NCI-H1105 treated with DMSO at 0.1 percent for 48 hours (cell line): ENCODE results near the gene ITPR2.
"Not testable (repeated sequence)": the region's sequence is repeated elsewhere in the genome, so short reads cannot be mapped to it uniquely, and the experiment has no call there.

Experiments
- DNase-seq: peaks from one replicate; lab custom pipeline; 2025; lab: John Stamatoyannopoulos, UW

Gene ITPR2

GRCh38 chr12:26786865-26787514 lies 46.0 kb downstream of the ITPR2 start:
- DNase-seq, result no peak

DNA sequence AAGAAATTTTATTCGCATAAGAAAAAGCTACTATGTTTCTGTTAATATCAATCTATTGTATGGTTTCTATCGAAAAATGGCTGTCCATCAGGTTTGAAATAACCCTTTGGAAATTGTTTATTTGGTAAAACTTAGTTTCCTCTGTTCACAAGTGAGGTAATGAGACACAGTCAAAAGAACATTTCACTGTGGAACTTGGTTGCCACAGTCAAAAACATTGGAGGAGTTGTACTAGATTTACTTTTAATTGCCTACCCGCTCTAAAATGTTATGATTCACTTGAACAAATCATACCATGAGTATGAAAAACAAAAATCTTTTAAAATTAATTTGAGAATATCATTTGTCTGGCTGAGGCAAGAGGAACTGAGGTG lies 46.5 kb downstream of the ITPR2 start:
- no peak for DNase-seq

DNA sequence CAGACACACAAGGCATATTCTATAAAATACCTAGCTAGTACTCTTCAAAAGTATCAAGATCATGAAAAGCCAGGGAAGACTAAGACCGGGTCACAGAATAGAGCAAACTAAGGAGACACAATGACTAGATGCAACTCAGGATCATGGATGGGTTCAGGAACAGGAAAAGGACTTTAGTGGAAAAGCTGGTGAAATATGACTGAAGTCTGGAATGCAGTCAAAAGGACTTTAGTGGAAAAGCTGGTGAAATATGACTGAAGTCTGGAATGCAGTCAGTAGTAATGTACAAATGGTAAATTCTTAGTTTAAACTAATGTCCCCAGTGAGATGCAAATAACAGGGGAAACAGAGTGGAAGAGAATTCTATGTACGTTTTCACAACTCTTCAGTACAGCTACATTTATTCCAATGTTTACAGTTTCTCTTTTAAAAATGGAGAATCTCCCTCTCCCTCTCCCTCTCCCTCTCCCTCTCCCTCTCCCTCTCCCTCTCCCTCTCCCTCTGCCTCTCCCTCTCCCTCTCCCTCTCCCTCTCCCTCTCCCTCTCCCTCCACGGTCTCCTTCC lies 49.1 kb downstream of the ITPR2 start:
- not testable (repeated sequence) for DNase-seq

GRCh38 chr12:26783131-26783526 lies 49.9 kb downstream of the ITPR2 start:
- no peak for DNase-seq

DNA sequence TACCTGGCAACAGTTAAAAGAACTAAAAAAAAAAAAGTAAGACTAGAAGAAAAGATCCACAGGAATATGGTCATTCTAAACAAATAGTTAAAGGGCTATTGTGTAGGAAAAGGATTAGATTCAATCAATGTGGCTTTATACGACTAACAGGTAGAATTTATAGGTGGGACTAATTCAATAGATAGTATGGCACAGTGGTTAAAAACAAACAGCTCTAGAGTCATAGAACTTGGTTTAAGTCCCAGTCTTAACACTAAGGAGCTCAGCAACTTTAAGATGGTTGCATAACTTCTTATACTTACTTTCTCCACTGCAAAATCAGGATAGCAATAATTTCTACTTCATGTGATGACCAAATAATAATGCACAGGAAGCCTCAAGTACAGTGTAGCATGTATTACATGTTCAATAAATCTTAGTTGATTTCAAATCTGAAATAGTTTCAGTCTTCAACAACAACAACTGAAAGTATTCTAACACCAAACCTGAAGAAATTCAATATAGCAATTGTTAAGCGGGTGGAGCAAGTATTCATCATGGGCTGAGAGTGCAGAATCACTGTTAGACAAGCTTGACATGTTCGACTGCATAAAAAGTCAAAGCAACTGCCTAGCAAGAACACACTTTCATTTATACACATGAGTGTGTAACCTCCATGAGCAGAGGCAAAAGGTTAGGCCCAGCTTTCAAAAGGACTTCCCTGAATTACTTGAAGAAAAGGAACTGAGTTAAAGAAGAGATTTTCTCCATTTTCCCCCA lies 50.4 kb downstream of the ITPR2 start:
- no peak for DNase-seq

GRCh38 chr12:26780656-26781055 lies 52.3 kb downstream of the ITPR2 start:
- not testable (repeated sequence) for DNase-seq

GRCh38 chr12:26778173-26778775 lies 54.7 kb downstream of the ITPR2 start:
- not testable (repeated sequence) for DNase-seq

- no peak for DNase-seq
Measured at GRCh38 chr12:26777236-26777635, 55.8 kb downstream of the ITPR2 start.

DNA sequence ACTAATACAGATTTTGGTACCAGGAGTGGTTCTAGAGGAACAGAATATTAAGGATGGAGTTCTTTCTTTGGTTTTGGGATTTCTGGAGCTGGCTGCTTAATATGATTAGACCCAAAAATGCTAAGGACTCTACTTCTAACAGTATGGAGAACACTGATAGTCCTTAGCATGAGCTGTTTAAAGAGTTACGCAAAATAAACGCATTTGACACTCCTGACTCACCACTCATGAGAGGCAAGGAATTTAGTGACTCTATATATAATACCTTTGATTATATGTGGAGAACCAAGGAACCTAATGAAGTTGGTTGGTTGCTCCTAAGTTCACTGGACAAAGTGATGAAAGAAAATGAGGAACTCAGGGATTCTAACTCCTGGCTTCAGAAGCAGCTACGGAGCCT lies 57.0 kb downstream of the ITPR2 start:
- not testable (repeated sequence) for DNase-seq

DNA sequence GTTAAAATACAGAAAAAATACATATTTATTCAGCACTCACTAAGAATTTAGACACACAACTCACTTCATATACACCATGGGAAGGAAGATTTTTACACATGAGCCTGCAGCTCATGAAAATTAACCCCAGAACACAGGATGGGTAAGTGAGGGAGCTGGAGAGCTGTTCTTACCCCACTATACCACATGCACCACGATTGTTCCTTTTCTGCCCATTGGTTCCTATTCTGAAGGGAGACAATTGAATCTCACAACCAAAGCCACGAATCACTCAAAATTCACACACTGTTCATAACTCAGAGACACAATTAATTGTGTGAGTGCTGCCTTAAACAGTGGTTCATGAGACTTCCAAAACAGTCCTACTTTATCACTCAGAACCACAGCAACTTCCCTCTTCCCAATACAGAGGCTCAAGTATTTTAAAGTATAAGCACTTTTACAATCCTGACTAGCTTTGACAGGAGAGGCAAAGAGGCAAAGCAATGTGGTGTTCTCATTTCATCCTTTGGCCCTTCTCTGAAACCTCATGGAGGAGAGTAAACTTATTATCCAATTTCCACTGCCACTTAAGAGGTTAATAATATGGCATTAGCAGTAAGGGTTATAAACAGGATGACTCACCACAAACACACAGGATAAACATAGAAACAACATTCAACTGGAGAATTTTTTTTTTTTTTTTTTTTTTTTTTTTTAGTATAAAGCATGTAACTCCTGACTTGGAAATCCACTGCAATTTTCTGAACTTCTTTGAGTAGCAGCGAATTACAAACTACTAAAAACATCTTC lies 59.5 kb downstream of the ITPR2 start:
- peak; percentile 77 for DNase-seq

DNA sequence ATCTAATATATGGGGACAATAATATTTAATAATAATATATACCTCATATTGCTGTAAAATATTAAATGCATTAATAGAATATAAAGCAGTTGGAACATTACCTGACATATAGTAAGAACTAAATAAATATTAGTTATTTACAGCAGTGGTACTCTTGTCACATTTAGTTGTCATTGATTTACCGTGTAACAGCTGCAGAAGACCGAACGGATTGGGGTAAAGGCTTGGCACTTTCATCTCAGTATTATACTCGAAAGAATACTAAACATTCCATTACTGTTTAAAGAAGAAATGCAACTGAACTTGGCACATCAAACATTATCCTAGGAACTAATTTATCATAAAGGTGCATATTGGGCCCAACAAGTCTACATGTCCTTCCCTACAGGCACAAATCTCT lies 61.1 kb downstream of the ITPR2 start:
- no peak for DNase-seq

DNA sequence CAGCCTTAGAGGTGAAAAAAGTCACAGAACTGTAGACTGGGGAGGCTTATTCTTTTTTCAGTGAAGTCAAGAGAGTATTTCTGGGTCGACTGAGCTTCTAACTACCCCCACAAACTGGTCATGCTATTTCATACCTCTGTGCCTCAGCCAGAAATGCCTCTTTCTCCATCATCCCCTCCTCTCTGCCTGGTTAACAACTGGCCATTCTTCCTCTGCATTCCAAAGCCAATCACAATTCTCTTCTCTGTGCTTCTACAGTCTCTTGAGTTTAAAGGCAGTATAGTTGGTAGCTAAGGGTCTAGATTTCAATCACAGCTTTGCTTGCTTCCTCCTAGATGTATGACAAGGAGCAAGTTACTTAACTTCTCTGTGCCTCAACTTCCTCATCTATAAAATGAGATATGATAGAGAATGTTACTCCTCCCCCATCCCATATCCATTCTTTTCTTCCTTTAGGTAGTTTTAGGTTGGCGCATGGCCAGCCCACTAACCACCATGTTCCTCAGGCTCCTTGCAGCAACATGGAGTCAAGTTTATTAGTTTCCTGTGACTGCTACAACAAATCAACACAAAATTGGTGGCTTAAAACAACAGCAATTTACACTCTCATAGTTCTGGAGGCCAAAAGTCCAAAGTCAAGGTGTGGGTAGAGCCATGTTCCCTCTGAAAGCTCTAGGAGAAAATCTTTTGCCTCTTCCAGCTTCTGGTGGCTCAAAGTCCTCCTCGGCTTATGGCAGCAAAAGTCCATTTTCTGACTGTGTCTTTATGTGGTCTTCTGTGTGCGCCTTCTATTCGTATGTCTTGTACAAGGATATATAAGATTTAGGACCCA lies 62.5 kb downstream of the ITPR2 start:
- DNase-seq, result no peak

DNA sequence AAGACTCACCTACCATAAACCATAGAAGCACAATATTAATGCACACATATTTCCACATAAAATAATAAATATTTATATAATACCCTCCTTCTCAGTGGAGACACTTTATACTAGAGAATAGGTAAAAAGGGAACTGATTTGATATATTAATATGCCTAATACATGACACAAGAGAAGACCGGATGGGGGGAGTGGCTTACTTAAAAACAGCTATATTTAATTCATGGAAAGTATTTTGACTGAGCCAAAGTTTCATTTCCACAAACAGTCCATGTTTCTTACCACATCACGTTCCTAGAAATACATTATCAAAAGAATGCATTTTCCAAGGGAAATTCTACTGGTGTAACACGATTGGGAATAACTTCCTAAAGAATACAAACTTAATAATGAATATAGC lies 63.4 kb downstream of the ITPR2 start:
- DNase-seq, result no peak

DNA sequence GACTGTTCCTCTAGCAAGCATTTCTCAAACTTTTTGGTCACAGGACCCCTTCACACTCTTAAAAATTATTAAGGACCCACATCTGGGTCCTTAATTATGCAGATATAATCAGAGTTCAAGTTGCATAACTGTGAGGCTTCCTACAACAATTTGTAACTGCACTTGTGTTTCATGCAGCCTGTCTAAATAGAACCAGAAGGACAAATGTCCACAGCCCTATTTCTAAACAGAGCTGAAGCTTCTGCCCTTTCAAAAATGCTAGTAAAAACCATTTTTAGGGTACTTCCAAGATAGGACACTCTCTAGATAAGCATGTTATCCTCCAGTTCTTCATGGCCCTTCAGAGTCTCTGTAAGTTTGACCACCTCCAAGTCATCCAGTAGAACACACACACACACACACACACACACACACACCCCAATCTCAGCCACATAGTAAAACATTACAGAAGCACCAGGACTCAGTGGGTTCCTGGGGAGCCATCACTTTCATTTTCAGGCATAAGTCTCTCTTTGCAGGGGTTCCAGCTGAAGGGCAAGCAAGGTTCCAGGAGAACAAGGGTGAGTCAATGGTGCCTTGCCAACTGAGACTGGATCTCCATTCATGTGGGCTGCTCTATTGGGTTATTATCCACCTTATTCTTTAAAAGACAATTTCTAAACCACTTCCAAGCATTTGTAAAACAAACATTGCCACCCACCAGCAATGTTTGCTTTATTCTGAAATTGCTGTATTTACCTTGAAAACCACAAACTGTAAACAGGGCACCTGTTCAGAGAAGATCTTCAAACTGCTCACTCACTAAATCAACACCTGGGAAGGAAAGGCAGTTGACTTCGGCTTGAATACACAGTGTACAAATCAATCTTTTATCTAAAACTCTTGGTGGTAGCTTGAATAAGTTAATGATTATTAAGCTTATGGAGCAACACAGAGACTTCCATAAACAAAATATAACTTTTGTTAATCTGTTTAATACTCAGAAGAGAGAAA lies 64.1 kb downstream of the ITPR2 start:
- peak; percentile 90 for DNase-seq

- DNase-seq, result no peak
Measured at GRCh38 chr12:26767865-26768264, 65.1 kb downstream of the ITPR2 start.

DNA sequence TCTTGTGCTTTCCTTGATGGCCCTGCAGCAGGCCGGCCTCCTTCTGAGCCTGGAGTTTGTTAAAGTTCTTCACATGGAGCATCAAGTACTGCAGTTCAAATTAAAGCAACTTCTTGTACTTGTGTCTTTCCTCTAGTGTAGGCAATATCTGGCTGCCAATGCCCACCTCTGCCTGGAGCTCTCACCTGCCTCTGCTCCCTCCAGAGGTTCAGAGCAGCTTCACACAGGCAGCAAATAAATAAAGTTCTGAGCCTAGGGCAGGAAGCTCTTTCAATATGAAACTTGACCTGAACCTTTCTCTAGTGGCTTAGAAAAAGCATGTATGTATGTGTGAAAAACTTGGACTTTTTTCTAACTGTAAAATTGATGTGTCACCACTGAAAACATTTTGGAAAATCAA lies 65.9 kb downstream of the ITPR2 start:
- peak; percentile 26 for DNase-seq

DNA sequence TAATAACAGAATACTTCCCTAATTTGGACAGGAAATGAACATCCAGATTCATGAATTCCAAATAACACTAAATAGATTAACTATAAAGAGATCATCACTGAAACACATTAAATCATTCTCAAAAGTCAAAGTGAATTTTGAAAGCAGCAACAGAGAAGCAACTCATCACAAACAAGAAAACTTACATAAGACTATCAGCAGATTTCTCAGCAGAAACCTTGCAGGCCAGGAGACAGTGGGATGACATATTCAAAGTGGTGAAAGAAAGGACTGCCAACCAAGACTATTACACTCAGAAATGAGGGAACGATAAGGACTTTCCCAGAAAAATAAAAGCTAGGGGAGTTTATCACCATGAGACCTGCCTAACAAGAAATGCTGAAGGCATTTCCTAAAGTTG lies 70.8 kb downstream of the ITPR2 start:
- no peak for DNase-seq

DNA sequence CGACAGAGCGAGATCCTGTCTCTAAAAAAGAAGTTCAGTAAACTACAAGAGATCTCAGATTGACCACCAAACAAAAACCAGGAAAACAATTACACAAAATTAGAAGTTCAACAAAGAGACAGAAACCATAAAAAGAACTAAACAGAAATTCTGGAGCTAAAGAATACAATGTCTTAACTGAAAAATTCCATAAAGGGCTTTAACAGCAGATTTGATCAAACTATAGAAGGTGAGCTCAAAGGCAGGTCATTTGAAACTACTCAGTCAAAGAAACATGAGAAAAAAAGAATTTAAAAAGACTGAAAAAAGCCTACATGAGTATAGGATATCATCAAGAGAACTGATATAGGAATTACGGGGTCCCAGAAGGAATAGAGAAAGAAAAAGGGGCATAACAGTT lies 71.2 kb downstream of the ITPR2 start:
- no peak for DNase-seq

GRCh38 chr12:26760657-26761293 lies 72.2 kb downstream of the ITPR2 start:
- DNase-seq, result no peak

GRCh38 chr12:26755362-26755761 lies 77.6 kb downstream of the ITPR2 start:
- DNase-seq, result not testable (repeated sequence)
